Non-pigmented ciliary epithelial cell (primary cell): Measurements from ENCODE around the gene GNA15.
"Not testable (repeated sequence)": the region's sequence is repeated elsewhere in the genome, so short reads cannot be mapped to it uniquely, and the experiment has no call there.

Experiments
- DNase-seq: peaks from one replicate; pipeline ENCODE4 v3.0.0-alpha.2; 2010; ENCODE audit warnings: low read depth

Gene GNA15

GRCh38 chr19:3149526-3150505 lies 14.0 kb downstream of the GNA15 start:
- no peak for DNase-seq

- no peak for DNase-seq
These were observed 15.0 kb downstream of the GNA15 start for GRCh38 chr19:3150739-3151329.

GRCh38 chr19:3151563-3152418 lies 16.0 kb downstream of the GNA15 start:
- no peak for DNase-seq

- no peak for DNase-seq
These were observed 16.6 kb downstream of the GNA15 start for GRCh38 chr19:3152419-3152780.

GRCh38 chr19:3153286-3154230 lies 17.7 kb downstream of the GNA15 start:
- no peak for DNase-seq

DNA sequence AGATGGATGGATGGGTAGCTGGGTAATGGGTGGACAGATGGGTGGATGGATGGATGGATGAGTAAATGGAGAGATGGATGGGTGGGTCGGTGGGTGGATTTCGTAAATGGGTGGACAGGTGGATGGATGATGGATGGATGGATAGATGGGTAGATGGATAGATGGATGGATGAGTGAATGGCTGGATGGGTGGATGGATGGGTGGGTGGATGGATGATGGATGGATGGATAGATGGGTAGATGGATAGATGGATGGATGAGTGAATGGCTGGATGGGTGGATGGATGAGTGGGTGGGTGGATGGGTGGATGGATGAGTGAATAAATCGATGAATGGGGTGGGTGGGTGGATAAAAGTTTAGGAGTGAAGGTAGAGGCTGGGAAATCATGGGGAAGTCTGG lies 18.6 kb downstream of the GNA15 start:
- DNase-seq, result not testable (repeated sequence)

DNA sequence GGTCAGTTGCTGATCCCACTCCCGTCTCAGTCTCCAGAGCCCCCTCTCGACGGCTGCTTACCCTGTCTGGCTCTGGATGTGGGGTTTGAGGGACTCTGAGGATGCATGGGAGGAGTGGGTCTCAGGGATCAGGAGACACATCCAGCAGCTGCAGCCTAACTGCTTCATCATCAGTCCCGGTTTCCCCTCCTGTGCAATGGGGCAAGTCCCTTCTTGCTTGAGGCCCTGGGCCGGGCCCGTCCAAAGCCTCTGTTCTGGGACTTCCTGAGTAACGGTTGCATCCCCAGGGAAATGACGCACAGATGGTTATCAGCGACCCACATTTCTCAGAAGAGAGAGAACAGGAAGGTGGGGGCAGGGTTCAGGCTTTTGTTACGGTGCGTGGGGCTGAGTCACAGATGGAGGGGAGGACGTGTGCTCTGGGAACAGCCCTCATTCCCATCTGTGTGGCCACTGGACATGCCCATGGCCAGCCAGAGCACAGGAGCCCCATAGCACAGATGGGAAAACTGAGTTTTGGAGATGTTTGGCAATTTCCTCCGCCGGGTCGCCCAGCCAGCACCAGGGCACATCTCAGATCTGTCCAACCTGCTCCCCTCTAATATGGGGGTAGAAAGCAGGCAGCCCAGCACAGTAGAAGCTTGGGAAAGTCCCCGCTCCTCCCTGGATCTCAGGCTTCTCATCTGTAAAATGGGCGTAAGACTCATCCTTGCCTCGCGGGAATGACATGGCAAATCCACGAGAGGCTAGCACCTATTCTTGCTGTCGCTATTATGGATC lies 19.3 kb downstream of the GNA15 start:
- DNase-seq, result peak; percentile 98

DNA sequence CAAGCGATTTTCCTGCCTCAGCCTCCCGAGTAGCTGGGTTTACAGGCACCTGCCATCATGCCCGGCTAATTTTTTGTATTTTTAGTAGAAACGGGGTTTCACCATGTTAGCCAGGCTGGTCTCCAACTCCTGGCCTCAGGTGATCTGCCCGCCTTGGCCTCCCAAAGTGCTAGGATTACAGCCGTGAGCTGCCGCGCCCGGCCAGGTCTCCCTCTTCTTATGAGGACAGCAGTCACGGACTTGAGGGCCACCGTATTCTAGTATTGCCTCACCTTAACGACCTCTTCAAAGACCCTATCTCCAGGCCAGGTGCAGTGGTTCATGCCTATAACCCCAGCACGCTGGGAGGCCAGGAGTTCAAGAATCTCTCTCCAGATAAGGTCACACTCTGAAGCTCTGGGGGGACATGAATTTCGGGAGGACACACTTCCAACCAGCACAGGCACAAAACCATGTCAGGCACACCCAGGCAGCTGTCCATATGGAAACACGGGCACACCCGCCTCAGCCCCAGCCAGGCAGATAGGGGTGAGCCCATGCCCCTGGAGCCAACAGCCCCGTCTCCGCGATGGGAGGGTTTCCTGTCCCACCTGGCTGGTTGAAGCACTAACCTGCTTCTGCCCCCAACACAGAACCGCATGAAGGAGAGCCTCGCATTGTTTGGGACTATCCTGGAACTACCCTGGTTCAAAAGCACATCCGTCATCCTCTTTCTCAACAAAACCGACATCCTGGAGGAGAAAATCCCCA lies 21.4 kb downstream of the GNA15 start:
- no peak for DNase-seq

DNA sequence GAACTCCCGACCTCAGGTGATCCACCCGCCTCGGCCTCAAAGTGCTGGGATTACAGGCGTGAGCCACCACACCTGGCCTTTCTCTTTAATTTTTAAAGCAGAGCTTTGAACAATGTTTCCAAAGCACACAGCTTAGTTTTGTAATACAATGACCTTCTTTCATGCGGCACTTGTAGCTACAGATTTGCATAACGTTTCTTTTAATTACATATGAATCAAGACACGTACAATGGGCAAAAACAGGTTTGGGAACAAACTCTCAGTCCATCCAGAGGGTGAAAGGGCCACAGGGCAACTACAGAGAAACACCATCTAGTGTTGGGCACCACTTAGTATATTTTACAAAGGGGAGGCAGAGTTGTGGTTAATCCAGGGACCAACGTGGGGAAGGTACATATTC lies 23.7 kb downstream of the GNA15 start:
- DNase-seq, result no peak

GRCh38 chr19:3160219-3160618 lies 24.4 kb downstream of the GNA15 start:
- DNase-seq, result no peak

- DNase-seq, result no peak
These were observed 25.6 kb downstream of the GNA15 start for GRCh38 chr19:3161453-3161852.

DNA sequence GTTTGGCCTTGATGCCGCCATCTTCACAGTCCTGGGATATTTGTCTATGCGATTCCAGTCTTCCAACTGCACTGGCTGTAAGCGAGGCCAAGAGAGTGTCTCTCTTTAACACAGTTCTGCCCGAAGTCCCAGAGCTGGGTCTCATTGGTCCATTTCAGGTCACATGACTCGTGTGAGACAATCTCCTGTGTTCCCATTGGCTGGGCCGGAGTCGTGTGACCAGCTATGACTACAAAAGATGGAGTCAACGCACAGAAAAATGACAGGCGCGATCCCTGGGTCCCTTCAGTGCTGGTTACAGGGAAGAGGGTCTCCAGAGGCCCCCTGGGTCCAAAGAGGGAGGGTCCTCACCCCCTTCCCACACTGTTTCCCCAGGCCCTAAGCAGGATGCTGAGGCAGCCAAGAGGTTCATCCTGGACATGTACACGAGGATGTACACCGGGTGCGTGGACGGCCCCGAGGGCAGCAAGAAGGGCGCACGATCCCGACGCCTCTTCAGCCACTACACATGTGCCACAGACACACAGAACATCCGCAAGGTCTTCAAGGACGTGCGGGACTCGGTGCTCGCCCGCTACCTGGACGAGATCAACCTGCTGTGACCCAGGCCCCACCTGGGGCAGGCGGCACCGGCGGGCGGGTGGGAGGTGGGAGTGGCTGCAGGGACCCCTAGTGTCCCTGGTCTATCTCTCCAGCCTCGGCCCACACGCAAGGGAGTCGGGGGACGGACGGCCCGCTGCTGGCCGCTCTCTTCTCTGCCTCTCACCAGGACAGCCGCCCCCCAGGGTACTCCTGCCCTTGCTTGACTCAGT lies 26.8 kb downstream of the GNA15 start:
- no peak for DNase-seq

- no peak for DNase-seq
These were observed 27.5 kb downstream of the GNA15 start for GRCh38 chr19:3163230-3163886.

DNA sequence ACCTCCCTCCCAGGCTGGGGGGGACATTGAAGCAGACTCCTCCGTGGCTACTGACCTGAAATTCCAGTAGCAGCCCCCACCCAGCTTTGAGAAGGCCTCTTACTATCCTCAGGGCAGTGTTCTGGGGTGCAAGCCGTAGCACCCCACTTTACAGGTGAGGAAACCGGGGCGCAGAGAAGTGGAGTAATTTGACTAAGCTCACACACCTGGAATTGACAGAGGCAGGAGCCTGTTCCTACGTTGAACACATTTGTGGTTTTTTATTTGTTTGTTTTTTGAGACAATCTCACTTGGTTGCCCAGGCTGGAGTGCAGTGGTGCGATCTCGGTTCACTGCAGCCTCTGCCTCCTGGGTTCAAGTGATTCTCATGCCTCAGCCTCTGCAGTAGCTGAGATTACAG lies 28.1 kb downstream of the GNA15 start:
- no peak for DNase-seq

DNA sequence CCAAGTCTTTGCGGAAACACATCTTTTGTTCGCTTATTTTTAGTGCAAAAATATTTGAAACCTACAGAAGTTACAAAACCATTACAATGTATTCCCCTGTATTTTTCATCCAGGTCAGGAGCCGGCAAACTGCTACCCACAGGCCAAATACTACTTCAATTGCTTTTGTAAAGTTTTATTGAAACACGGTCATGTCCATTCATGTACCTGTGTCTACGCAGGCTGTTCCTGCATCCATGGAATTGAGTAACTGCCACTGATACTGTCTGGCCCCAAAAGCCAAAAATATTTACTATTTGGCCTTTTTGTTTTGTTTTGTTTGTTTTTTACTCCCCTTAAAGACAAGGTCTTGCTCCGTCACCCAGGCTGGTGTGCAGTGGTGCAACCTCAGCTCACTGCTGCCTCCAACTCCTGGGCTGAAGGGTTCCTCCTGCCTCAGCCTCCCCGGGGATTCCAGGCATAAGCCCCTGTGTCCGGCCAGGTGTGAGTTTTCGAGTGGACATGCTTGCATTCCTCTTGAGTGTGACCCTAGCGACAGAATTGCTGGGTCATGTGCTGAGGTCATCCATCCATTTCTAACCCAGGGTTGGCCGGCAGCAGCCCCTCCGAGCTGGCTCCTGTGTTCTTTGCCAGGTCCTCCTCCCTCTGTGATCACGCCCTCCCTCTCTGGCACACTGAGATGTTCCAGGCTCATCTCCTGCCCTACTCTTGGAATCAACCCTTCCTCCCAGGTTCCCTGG lies 31.9 kb downstream of the GNA15 start:
- no peak for DNase-seq

- no peak for DNase-seq
These were observed 36.2 kb downstream of the GNA15 start for GRCh38 chr19:3171894-3172672.

GRCh38 chr19:3172673-3173000 lies 36.8 kb downstream of the GNA15 start:
- DNase-seq, result not testable (repeated sequence)
